Measurements from ENCODE around the gene LETMD1. TPM values are rescaled to one million over a fixed set of nuclear protein-coding genes. Genes with fewer than 3 reads are reported as not detected.

The LETMD1 gene
- total and polyA plus RNA-seq, 2 of the 13 experiments (the other 11 are each of a cell fraction or from before 2014, with no cell fraction given), result 43.3 to 87.7 TPM

- TF ChIP-seq ZNF841 (CRISPR knock-in tag; IDR thresholded peaks at IDR 0.05; ENCODE audit: borderline replicate concordance) (no peak; the same call in 1 of the 2 replicates), CEBPZ (IDR thresholded peaks at IDR 0.05; ENCODE audit: low read length) (no peak), ZKSCAN8 (CRISPR knock-in tag; IDR thresholded peaks at IDR 0.05; ENCODE audit: borderline replicate concordance) (no peak), STAG1 (CRISPR knock-in tag; IDR thresholded peaks at IDR 0.05) (no peak; the same call in 1 of the 2 replicates), ZNF350 (CRISPR knock-in tag; IDR thresholded peaks at IDR 0.05; ENCODE audit: borderline replicate concordance, low read depth) (peak; percentile 89), ZNF441 (CRISPR knock-in tag; IDR thresholded peaks at IDR 0.05; ENCODE audit: borderline replicate concordance) (peak; percentile 76; the same call in 1 of the 2 replicates), TARDBP (CRISPR knock-in tag; IDR thresholded peaks at IDR 0.05) (peak; percentile 95), RXRA (CRISPR knock-in tag; IDR thresholded peaks at IDR 0.05) (peak; percentile 88), ZNF138 (CRISPR knock-in tag; IDR thresholded peaks at IDR 0.05; ENCODE audit: low read depth) (peak; percentile 80; the same call in 1 of the 2 replicates), ZNF83 (CRISPR knock-in tag; IDR thresholded peaks at IDR 0.05; ENCODE audit: borderline replicate concordance) (peak; percentile 8; the same call in 1 of the 2 replicates), ARID4A (CRISPR knock-in tag; IDR thresholded peaks at IDR 0.05; ENCODE audit: borderline replicate concordance) (peak; percentile 85; the same call in 1 of the 2 replicates), ZNF180 (CRISPR knock-in tag; IDR thresholded peaks at IDR 0.05; ENCODE audit: borderline replicate concordance, low read depth) (no peak), DRAP1 (CRISPR knock-in tag; IDR thresholded peaks at IDR 0.05) (peak; percentile 87), ZBTB46 (CRISPR knock-in tag; IDR thresholded peaks at IDR 0.05; ENCODE audit: borderline replicate concordance) (no peak; the same call in 1 of the 2 replicates), KAT8 (CRISPR knock-in tag; IDR thresholded peaks at IDR 0.05) (peak; percentile 60; the same call in 1 of the 2 replicates), EP300 (IDR thresholded peaks at IDR 0.05; ENCODE audit: low read depth in 2 of 2, low read length in 2 of 2) (peak in 1 of 2 experiments; percentile 77; a peak in 1 of 4 replicates), EP300 (CRISPR knock-in tag; IDR thresholded peaks at IDR 0.05; ENCODE audit: borderline replicate concordance) (no peak; the same call in 1 of the 2 replicates), ZNF160 (CRISPR knock-in tag; IDR thresholded peaks at IDR 0.05) (peak; percentile 89)
These were observed 22.1 kb upstream of the LETMD1 start, which contains the start of gene SLC11A2 (continued) for GRCh38 chr12:51025836-51026638.
